Hindlimb muscle (tissue), 1 donor: ENCODE results near the gene SLC4A5. TPM values are rescaled to one million over a fixed set of nuclear protein-coding genes. Genes with fewer than 3 reads are reported as not detected.
A peak's percentile ranks its signal among the peaks of the same experiment; 100 is the strongest.

Experiments used
- DNase-seq: peaks from one replicate; pipeline ENCODE4 v3.0.0-alpha.2; 2013
- polyA plus RNA-seq: library from polyadenylated mRNA; unstranded; fragments of 120-200 nt; gene quantifications from one replicate; pipeline ENCODE4 v1.2.1, GENCODE V29; 2013; ENCODE audit not compliant: insufficient read length

Gene SLC4A5, protein sequence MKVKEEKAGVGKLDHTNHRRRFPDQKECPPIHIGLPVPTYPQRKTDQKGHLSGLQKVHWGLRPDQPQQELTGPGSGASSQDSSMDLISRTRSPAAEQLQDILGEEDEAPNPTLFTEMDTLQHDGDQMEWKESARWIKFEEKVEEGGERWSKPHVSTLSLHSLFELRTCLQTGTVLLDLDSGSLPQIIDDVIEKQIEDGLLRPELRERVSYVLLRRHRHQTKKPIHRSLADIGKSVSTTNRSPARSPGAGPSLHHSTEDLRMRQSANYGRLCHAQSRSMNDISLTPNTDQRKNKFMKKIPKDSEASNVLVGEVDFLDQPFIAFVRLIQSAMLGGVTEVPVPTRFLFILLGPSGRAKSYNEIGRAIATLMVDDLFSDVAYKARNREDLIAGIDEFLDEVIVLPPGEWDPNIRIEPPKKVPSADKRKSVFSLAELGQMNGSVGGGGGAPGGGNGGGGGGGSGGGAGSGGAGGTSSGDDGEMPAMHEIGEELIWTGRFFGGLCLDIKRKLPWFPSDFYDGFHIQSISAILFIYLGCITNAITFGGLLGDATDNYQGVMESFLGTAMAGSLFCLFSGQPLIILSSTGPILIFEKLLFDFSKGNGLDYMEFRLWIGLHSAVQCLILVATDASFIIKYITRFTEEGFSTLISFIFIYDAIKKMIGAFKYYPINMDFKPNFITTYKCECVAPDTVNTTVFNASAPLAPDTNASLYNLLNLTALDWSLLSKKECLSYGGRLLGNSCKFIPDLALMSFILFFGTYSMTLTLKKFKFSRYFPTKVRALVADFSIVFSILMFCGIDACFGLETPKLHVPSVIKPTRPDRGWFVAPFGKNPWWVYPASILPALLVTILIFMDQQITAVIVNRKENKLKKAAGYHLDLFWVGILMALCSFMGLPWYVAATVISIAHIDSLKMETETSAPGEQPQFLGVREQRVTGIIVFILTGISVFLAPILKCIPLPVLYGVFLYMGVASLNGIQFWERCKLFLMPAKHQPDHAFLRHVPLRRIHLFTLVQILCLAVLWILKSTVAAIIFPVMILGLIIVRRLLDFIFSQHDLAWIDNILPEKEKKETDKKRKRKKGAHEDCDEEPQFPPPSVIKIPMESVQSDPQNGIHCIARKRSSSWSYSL
- 2.9 TPM for polyA plus RNA-seq

GRCh38 chr2:74343316-74343715 is at the start of gene SLC4A5:
Gene SLC4A5 (minus strand): TSS chr2:74343416. CDS start chr2:74315023, 28,393 bp downstream.
- DNase-seq: no peak

DNA sequence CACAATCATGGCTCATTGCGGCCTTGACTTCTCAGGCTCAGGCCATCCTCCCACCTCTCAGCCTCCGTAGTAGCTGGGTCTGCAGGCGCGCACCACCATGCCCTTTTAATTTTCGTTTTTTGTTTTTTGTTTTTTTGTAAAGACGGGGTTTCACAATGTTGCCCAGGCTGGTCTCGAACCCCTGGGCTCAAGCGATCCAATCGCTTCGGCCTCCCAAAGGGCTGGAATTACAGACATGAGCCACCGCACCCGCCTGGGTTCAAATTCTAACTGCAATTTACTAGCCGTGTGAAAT is 49.2 kb upstream of the SLC4A5 start:
- no peak for DNase-seq

GRCh38 chr2:74391580-74392448 is 48.6 kb upstream of the SLC4A5 start:
- DNase-seq: peak; percentile 94

DNA sequence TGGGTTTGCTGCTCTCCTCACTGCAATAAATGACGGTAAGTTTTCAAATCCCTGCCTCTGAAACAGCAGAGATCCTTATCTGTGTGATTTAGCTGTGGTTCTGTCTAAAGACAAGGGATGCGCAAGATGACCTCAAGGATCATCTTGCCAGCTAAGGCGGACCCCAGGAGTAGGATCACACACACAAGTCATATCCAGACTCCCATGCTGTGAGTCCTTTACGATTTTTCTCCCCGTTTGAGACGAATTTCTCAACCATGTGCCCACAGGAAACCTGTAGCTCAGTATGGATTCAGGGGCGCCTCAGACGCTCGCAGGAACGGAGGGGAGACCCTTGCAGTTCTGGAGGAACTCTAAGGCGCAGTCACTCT is 48.0 kb upstream of the SLC4A5 start:
- DNase-seq: no peak

DNA sequence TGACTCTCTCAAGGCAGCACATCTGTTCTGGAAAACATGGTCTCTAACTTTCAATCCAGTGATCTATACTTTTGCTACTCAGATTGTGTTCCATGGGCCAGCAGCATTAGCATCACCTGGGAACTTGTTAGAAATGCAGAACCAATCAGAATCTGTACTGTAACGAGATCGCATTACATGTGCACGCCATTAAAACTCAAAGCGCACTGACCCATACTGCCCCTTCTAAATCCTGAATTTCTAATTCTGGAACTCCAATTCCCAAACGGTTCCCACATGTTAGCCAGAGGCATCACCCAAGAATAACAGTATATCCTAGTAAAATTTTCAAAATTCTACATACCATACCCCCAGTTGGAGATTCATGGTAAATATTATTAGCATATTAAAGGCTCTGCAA is 47.4 kb upstream of the SLC4A5 start:
- no peak for DNase-seq

DNA sequence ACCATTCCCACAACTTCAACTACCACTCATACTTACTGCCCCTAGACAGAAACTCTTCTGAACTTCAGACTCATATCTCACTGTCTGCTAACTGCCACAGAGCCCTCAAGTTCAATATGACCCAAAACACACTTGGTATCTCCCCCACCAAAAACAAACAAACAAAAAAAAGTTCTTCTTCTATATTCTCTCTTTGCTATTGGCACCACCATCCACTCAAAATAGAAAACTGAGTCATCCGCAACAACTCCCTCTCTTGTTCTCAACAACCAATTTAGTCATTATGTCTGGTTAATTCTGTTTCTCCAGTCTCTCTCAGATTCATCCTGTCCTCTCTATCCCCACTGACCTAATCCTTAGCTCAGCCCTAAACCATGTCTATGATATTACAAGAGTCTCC is 44.1 kb upstream of the SLC4A5 start:
- no peak for DNase-seq

DNA sequence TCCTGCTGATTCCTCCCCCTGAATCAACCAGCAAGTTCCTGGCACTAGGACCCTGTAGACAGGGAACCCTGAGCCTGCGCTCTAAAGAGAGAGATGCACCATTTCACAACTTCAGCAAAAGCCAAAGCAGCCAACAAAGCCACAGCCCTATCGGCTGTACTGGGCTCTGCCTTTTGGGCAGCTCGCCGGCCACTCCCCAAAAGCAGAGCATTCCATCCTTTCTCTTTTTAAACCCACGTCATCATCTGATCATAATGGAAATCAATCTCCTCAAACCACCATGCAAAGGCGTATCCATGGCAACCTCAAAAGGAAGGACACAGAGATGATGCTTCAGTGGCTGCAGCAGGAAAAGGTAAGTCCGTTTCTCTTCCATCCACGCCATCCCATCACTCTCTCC is 42.2 kb upstream of the SLC4A5 start:
- DNase-seq: no peak

- no peak for DNase-seq
These were observed 40.8 kb upstream of the SLC4A5 start for GRCh38 chr2:74384051-74384450.

DNA sequence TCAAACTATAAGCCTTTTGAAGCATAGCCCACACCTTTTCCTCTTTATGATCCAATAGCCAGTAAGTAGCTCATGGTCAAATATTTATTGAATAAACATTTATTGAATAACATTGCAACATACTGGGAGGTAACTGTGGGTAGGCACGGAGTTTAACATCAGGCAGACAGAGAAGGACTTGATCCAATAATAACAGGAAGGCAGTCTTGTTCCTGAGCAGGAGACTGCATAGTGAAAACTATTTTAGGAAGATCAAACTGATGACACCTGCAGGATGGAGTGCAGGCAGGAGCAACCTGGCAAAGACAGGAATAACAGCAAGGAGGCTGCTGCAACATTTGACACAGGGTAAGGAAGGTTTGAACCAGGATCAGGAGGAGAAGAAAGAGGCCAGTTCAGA is 40.0 kb upstream of the SLC4A5 start:
- DNase-seq: no peak

DNA sequence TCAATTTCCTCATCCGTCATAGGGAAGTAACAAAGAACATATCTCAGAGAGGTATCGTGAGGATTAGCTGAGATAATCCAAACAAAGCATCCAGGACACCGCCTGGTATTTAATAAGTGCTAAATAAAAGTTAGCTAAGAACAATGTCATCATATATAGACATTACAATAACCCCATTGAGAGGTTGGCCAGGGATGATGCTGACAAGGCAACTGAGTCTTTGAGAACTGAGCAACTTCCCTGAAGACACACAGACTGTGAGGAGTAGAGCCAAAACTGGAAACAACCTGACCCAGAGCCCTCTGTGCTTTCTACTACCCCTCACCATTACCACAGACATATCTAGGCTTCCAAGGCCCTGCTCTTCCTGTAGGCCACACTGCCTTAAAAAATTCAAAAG is 38.5 kb upstream of the SLC4A5 start:
- DNase-seq: no peak

DNA sequence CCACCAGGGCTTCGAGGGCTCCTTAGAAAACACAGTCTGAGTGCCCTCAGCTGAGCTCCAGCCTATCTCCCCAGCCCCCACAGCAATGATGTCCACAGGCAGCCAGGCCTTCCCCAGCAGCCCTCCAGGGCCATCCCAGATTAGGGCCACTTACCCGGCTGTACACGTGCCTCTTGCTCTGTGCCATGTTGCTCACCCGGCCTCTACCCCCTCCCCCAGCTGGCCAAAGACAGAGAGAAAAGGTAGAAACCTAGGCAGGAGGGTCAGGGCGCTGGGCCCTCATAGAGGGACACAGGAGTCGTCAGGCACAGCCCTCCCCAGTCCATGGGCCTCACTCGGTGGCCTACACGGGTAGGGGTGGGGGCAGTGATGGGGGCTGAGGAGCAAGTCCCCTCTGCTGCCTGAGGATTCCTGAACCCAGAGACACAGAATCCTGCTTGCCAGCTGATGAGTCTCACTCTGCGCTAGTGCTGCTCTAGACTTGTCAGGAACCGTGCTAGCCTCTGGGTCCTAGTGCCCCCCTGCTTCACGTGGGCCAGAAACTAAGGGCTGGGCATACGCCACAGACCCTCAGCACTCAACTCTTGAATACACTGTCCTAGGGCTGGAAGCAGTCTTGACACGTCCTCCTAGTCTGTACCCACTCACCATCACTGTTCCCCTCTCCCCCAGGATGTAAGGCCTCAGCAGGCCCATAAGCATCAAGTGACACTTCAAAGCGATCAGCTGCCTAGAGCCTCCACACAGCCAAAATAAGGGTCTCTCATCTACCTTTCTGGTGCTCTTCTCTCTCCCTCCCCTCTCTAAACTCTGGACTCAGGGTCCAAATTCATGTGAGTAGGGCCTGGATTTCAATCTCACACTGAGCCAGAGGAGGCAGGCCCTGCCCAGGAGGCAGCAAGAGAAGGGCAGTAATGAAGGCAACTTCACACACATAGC is 36.9 kb upstream of the SLC4A5 start, which contains the start of gene DCTN1:
Gene DCTN1 (minus strand): TSS at position 461 of the 939 bp plus-strand sequence. CDS start 274 bp downstream, at position 187.
- peak; percentile 70 for DNase-seq

- DNase-seq: no peak
These were observed 34.8 kb upstream of the SLC4A5 start for GRCh38 chr2:74378007-74378406.

DNA sequence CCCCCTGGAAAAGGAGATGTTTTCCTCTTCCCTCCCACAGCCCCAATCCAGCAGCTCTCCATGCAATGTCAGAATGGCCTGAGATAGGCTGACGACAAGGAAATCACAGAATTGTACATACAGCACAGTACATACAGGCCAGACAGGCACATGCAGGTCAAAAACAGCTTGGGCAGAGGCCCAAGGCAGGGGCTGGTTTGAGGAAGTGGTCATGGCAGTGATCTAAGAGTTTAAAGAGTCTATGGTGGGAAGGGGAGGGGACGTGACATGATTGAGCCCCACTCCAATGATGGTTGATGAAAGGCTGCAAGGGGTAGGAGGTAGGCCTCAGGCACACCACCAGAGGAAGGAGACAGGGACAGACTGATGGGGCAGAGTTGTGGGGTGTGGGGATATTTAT is 32.6 kb upstream of the SLC4A5 start:
- DNase-seq: no peak

DNA sequence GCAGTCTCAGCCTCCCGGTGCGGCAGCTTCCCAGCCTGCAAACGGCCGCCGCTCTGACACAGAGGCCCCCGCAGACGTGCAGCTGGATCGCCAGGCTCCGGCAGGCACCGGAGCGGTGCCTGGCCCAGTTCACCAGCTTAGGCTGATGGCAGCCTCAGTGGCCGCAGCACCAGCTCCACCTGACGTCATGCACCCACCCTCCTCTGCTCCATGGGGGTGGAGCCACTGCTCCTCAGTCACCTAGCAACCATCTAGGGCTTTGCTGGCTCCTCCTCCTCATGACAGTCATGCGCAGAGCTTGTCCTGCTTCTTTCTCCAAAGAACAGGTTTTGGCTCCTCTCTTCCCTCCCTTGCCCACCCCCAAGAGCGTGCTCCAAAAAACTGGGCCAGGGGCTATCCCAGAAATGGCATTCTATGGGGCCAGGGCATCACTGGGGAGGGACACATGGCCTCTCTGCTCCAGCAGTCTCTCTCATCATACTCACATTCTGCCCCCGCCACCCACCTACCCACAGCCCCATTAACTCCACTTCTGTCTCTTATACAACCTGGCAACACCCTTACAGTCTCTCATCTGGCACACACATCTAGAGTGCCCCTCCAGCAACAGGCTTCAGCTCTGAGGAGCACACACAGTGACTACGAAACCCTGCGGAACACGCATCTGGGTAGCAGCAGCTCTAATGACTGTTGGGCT is 31.4 kb upstream of the SLC4A5 start:
- peak; percentile 70 for DNase-seq

GRCh38 chr2:74373985-74374384 is 30.8 kb upstream of the SLC4A5 start:
- no peak for DNase-seq

DNA sequence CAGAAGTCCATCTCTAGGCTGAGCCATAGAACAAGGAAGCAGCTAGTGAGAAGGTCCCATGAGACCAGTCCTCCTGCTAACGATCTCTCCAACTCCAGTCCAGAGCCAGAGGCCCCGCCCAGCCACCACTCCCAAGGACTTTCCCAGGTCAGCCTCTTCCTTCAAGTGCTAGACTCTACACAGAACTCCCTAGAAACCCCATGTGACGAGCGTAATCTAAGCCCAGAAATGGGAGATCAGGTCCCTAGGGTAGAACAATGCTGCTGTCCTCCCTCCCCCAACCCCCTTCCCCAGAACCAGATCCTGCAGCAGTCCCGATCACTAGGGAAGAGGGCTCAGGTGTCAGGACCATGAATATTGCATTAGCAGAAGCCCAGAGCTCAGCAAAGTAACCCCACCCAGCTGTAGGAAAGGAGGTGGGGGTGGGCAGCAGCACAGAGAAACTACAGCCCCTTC is 30.0 kb upstream of the SLC4A5 start:
- DNase-seq: peak; percentile 19

GRCh38 chr2:74372674-74373073 is 29.5 kb upstream of the SLC4A5 start:
- no peak for DNase-seq

- no peak for DNase-seq
These were observed 28.2 kb upstream of the SLC4A5 start for GRCh38 chr2:74371421-74371820.

GRCh38 chr2:74369976-74370375 is 26.8 kb upstream of the SLC4A5 start:
- no peak for DNase-seq

- DNase-seq: no peak
These were observed 25.3 kb upstream of the SLC4A5 start for GRCh38 chr2:74368499-74368898.
